GM21619 (cell line): ENCODE results near the gene MMP25.
"Not testable (repeated sequence)": the region's sequence is repeated elsewhere in the genome, so short reads cannot be mapped to it uniquely, and the experiment has no call there.

Source experiments
- ATAC-seq: cut with Tn5 transposase; IDR thresholded peaks from one replicate; pipeline ENCODE4 v1.9.1; 2021; ENCODE audit not compliant: unreplicated experiment

MMP25 gene

DNA sequence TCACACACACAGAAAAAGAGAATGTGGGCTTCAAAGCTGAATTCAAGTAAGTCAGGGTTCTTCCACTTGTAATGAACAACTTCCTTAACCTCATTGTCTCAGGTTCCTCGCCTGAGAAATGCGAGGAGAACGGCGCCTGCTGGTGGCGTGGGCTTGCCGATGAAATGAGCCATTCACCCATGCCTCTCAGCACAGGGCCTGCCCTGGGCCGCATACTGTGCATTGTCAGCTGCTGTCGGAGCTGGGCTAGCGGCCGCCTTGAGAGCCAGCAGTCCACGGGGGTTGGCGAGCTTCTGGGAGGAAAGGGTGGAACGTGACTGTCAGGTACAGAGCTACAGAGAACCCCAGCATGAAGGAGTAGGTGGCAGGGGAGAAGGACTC is 7.0 kb downstream of the MMP25 start:
- not testable (repeated sequence) for ATAC-seq

DNA sequence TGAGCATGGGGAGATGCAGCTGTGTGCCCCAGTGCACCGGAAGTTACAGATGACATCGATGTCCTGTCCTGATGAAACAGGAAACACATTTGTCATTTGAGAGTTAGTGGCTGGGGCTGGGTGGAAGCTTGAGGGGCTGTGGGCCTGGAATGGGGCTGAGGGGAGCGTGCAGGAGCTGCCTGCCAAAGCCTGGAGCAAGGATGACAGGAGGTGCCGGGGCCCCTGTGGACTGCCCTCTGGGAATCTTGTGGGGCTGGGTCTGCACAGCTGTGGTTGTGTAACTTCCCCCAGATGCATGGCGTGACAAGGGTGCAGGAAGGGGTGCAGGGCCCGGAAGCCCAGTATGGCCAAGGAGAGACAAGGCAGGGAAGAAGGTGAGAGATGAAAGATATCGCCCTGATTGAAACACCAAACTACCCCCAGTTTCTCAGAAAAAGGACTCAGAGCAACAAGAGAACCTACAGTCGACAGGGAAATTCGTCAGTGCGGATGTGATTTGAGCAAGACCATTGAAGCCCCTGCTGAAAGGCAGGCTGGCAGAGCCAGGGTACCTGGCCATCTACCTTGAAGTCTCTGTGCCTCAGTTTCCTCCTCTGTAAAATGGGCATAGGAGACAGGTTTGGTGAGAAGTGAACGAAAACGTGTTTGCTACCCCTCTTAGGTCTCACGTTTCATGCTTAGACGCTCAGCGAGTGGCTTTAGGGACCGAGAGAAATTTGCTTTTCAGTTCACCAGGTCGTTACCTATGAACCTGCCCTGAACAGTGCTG is 8.8 kb downstream of the MMP25 start:
- ATAC-seq = no peak

DNA sequence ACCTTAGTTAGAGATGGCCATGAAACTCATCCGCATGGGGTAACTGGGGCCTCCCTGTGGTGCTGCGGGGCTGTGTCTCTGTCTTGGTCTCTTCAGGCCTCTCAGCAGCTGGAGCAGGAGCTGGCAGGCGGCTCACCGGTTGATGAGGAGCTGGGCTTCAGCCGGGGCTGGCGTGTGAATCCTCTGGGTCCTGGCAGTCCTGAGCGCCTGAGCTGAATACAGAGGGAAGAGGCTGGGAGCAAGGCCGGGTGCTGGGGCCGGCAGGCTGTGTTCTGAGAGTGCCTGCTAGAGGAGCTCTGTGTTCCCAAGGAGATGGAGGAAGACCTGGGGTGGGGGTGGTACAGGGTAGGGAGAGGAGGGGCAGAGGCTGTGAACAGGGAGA is 9.4 kb downstream of the MMP25 start:
- not testable (repeated sequence) for ATAC-seq

DNA sequence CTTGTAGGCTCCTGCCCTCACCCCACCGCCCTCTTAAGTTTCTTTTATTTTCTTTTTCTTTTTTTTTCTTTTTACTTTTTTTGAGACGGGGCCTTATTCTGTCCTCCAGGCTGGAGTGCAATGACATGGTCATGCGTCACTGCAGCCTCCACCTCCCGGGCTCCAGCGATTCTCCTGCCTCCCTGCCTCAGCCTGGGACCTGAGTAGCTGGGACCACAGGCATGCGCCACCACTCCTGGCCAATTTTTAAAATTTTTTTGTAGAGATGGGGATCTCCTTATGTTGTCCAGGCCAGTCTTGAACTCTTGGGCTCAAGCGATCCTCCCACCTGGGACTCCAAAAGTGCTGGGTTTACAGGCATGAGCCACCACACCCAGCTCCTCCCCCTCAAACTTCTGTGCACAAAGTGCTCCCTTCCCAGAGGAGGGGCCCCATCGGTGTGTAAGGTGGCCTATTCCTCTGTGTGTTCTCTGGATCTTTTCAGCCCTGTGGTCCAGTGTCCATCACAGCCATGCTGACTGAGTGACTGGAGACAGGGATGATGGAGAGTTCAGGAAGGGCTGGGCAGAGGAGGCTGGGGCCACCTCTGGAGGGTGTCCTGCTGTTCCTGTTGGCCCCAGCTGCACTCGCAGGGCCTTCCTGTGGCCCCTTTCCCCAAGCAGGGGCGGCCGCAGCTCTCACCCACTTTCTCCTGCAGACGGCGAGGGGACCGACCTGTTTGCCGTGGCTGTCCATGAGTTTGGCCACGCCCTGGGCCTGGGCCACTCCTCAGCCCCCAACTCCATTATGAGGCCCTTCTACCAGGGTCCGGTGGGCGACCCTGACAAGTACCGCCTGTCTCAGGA is 10.2 kb downstream of the MMP25 start:
- no peak for ATAC-seq

GRCh38 chr16:3057181-3058138 is 11.1 kb downstream of the MMP25 start:
- no peak for ATAC-seq

DNA sequence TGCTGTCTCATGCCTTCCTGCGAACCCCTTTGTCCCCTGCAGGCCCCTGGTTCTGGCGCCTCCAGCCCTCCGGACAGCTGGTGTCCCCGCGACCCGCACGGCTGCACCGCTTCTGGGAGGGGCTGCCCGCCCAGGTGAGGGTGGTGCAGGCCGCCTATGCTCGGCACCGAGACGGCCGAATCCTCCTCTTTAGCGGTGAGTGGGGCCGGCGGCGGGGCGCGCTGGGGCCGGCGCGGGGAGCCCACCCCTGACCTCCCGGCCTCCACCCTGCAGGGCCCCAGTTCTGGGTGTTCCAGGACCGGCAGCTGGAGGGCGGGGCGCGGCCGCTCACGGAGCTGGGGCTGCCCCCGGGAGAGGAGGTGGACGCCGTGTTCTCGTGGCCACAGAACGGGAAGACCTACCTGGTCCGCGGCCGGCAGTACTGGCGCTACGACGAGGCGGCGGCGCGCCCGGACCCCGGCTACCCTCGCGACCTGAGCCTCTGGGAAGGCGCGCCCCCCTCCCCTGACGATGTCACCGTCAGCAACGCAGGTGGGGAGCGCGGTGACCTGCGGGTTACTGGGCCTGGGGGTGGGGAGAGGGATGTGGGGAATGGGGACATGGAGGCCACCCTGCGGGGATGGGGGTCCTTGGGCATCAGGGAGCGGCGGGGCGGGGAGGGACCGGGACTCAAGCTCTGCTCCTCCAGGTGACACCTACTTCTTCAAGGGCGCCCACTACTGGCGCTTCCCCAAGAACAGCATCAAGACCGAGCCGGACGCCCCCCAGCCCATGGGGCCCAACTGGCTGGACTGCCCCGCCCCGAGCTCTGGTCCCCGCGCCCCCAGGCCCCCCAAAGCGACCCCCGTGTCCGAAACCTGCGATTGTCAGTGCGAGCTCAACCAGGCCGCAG is 12.0 kb downstream of the MMP25 start:
- peak; percentile 28 for ATAC-seq

- peak; percentile 60 for ATAC-seq
These were observed 12.8 kb downstream of the MMP25 start for GRCh38 chr16:3059041-3059722.

DNA sequence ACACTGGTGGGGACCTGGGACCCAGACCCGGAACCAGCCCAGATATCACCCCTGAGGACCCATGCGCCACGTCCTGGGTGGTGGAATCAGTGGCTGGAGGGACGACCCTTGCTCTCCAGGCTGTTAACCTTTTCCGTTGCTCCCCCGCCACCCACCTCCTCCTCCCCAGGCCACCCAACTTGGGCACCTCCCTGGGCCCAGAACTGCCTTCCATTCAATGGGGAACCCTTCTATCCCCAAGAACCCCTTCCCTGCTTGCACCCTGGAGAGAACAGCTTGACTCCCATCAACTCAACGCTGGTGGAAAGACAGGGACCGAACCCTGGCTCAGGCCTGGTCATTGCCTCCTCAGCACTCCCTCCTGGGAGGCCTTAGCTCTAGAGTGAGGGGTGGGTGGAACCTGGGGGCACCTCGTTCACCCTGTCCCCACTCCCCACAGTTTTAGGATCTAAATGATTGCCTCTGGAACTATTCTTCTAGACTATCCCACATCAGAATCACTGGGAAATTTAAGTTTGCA is 13.4 kb downstream of the MMP25 start:
- ATAC-seq = no peak

DNA sequence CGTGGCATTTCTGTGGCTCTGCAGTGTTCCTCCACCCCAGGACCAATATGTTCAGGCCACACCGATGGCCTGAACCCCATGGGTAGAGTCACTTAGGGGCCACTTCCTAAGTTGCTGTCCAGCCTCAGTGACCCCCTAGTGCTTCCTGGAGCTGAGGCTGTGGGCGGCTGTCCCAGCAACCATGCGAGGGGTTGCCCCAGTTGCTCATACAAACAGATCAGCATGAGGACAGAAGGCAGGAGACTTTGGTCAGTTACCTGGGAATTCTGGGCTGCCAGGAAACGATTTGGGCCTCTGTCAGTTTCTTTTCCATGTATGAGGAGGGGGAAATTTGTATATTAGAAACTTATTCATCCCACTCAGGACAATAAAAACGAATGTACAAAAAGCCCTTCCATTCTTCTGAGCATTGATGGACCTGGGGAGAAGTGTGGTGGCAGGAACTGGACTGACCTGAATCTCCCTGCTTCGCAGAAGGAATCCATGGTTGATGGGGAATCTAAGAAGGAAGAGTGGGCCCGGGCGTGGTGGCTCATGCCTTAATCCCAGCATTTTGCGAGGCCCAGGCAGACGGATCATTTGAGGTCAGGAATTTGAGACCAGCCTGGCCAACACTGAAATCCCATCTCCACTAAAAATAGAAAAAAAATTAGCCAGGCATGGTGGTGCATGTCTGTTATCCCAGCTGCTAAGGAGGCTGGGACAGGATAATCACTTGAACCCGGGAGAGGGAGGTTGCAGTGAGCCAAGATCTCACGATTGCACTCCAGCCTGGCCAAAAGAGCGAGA is 14.2 kb downstream of the MMP25 start:
- no peak for ATAC-seq

DNA sequence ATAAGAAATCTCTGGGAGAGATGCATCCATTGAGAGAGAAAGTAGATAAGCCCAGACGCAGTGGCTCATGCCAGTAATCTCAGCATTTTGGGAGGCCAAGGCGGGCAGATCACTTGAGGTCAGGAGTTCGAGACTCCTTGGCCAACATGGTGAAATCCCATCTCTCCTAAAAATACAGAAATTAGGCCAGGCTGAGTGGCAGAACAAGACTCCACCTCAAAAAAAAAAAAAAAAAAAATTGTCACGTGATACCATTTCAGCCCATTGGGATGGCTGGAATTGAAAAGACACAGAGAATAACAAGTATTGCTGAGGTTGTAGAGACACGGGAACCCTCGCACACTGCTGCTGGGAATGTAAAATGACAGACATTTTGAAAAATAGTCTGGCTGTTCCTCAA is 16.2 kb downstream of the MMP25 start:
- ATAC-seq = no peak

GRCh38 chr16:3063625-3064386 is 17.4 kb downstream of the MMP25 start:
- no peak for ATAC-seq

GRCh38 chr16:3065069-3065741 is 18.8 kb downstream of the MMP25 start, which contains the start of gene IL32:
IL32 (plus strand) TSS chr16:3065640; CDS start chr16:3065812, 172 bp downstream.
- ATAC-seq = peak; percentile 50

DNA sequence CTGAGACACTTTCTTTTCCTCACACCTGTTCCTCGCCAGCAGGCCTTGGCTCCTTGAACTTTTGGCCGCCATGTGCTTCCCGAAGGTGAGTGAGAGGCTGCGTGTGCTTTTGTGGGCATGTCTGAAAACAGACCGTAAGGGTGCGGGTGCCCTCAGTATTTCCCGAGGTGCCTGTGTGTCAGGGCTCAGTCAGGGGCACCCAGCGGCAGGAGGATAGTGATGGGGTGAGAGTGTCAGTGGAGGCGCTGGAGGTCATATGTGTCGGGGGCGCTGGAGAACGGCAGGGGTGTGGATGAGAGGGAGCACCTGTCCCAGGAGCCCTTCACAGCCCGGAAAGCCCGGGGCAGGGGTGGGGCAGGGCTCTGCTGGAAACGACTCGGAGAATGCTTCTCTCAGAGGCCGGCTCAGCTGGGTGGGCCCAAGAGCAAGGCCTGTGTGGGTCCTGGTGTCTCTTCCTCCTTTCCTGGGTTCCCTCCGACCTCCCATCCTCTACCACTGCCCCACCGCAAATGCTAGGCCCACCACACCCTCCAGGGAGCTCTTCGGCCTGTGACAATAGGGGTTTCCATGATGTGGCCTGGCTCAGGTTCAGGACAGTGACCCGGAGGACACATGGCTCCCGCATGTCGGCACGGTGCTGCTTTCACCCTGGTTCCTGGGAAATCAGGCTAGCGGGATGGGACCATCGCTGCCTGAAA is 19.5 kb downstream of the MMP25 start:
- no peak for ATAC-seq

DNA sequence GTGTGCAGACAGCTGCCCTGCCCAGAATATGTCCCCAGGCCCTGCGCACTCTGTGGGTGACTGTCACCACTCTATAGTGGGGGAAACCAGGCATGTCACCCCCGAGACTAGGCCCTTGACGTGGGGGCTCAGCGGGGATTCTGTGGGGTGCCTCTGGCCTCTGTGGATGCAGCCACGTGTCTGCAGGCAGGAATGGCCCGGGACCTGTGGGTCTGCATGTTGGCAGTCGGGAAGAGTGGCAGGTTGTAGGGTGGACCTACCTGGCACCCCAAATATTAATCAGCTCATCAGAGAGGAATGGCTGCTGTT is 20.0 kb downstream of the MMP25 start:
- no peak for ATAC-seq

- ATAC-seq = no peak
These were observed 22.1 kb downstream of the MMP25 start for GRCh38 chr16:3068487-3068886.

DNA sequence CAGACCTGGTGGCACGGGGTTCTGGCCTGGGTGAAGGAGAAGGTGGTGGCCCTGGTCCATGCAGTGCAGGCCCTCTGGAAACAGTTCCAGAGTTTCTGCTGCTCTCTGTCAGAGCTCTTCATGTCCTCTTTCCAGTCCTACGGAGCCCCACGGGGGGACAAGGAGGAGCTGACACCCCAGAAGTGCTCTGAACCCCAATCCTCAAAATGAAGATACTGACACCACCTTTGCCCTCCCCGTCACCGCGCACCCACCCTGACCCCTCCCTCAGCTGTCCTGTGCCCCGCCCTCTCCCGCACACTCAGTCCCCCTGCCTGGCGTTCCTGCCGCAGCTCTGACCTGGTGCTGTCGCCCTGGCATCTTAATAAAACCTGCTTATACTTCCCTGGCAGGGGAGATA is 22.8 kb downstream of the MMP25 start:
- not testable (repeated sequence) for ATAC-seq

DNA sequence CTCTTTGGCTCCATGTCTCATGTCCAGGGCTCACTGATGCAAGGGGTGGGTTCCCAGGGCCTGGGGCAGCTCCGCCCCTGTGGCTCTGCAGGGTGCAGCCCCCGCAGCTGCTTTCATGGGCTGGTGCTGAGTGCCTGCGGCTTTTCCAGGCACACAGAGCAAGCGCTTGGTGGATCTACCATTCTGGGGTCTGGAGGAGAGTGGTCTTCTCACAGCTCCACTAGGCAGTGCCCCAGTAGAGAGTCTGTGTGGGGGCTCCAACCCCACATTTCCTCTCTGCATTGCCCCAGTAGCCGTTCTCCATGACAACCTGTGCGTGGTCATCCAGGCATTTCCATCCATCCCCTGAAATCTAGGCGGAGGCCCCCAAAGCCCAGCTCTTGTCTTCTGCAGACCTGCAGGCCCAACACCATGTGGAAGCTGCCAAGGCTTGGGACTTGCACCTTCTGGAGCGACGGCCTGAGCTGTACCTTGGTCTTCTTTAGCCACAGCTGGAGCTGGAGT is 24.3 kb downstream of the MMP25 start:
- ATAC-seq = no peak
